HG03139 (cell line): Measurements from ENCODE around the gene PLK5.
A peak's percentile ranks its signal among the peaks of the same experiment; 100 is the strongest.
"Not testable (repeated sequence)": the region's sequence is repeated elsewhere in the genome, so short reads cannot be mapped to it uniquely, and the experiment has no call there.

ENCODE experiments used
- ATAC-seq: cut with Tn5 transposase; IDR thresholded peaks from one replicate; pipeline ENCODE4 v1.9.1; 2021; ENCODE audit not compliant: unreplicated experiment

Gene PLK5, protein sequence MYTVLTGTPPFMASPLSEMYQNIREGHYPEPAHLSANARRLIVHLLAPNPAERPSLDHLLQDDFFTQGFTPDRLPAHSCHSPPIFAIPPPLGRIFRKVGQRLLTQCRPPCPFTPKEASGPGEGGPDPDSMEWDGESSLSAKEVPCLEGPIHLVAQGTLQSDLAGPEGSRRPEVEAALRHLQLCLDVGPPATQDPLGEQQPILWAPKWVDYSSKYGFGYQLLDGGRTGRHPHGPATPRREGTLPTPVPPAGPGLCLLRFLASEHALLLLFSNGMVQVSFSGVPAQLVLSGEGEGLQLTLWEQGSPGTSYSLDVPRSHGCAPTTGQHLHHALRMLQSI

DNA sequence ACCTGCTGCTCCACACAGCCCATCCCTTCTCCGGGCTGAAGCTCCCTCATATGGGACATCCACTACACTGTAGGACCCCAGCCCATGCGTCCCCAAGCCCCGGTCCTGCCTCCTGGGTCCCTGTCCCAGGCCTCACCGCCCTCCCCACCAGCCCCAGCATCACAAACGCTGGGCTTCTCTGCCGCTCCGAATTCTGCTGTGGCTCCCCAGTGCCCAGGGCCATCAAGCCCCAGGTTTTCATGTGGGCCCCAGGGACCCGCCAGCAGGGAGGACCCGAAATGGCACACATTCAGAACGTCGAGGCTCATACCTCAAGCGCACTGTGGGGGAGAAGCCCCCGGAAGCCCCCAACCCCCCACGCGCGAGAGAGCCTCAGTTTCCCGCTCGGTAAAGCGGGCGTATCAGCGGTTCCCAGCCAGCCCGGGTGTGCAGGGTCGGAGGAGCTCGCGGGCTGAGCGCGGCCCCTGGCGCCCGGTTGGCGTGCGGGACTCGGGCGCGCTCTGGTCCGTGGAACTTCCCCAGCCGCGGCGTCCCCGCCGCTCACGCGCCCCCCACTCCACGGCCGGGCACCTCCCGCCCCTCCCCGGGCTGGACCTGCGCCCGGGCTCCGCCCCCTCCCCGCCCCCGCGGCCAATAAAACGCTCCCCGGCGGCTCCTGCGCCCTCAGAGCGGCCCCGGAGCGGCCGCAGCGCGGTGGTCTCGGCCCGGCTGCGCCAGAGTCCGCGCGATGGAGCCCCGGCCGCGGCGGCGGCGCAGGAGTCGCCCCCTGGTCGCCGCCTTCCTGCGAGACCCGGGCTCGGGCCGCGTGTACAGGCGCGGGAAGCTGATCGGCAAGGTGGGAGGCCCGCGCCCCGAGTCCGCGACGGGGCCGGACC, at the start of gene PLK5:
PLK5 (plus strand) TSS at position 666 of the 875 bp plus-strand sequence. CDS start 2,920 bp downstream, outside the sequence.
- no peak for ATAC-seq

DNA sequence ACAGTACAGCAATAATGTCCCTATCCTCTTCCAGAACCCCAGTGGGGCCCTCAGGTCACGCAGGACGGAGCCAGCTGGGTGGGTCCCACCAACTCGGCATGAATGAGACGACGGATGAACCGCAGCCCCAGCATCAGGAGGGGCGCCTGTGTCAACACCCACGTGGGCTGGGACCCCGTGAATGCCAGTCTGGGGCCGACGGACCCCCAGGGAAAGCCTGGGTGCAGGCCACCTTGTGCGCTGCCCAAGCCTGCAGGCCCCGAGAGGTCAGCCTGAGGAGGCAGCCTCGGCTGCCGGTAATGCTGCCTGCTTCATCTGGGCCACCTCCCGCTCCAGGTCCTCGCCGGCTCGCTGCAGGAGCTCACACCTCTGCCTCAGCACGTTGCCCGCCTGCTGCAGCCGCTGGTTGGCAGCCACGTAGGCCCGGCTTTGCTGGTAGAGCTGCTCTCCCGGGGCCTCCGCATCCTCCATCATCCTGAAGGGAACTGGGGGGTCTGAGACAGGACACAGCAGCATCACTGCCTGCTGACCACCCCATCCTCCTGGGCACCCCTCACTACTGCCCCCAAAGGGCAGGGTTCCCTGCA, 49.0 kb upstream of the PLK5 start:
- no peak for ATAC-seq

DNA sequence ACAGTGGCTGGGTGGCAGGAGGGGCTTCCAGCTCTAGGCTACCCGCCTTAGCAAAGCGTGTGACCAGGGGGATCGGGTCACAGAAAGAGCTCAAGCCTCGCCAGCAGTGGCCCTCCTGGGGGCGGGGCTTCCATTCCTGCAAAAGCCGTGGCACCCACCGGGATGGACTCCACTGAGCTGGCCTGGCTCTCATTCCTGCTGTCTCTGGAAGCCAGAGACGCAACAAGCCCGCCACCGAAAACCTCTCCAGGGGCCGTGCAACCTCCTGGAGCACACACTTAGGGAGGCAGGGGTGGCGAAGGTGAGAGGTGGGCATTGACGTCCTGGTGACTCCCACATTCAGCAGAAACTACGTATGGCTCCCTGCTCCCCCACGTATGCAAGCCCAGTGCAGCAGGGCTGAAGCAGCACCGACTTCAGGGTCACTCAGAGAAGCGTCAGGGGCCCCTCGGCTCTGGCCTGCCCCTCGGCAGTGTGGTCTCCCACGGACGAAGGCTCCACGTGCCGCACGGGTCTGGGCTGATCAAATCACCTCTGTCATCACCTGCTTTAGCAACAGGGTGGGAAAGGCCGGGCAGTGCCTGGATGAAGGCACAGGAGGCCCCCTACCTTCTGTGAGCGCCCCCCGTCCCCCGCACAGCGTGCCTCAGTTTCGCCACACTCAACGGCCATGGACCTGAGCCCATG, 48.0 kb upstream of the PLK5 start:
- no peak for ATAC-seq

DNA sequence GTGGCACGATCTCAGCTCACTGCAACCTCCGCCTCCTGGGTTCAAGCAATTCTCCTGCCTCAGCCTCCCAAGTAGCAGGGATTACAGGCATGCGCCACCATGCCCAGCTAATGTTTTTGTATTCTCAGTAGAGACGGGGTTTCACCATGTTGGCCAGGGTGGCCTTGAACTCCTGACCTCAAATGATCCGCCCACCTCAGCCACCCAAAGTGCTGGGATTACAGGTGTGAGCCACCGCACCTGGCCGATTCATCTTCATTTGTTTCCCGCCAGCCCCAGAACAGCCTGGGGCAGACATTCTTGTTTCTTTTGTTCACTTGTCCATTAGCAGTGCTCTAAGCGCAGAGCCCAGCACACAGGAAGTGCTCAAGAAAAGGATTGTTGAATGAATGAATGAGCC, 46.8 kb upstream of the PLK5 start:
- not testable (repeated sequence) for ATAC-seq

DNA sequence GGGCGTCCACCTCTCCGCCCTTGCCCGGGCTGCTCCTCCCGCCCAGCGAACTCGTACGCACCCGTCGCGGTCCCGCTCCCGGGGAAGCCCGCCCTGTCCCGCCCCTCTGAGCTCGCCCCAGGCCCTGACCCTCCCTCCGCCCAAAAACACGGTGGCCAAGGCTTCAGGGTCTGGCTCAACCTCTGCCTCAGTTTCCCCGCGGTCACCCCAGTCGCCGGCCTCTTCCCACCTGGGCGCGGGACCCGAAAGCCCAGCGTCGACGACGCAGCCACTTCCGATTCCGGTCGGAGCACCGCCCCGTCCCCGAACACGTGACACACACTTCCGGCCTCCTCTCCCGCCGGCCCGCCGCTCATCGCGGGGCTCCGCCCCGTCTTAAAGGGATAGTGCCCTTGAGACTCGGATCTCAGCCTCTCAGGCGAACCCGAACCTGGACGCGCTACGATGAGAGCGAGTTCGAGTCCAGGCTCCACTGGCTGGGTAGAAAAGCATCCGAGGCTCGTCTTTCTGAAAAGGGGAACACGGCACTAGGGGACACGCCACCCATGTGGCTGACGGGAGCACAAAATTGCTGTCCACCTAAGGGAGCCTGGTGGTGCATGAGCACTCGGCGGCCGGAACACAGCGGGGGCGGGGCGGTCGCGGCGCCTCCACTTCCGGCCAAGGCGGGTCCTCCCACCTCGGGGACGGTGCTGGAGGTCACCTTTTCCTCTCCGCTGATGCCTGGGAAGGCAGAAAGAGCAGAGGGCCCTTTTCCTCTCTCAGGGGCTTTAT, 44.8 kb upstream of the PLK5 start, which contains the start of gene C19orf25:
C19orf25 (minus strand) TSS at position 282 of the 774 bp plus-strand sequence. CDS start 312 bp downstream, outside the sequence.
- ATAC-seq, result peak; percentile 69

DNA sequence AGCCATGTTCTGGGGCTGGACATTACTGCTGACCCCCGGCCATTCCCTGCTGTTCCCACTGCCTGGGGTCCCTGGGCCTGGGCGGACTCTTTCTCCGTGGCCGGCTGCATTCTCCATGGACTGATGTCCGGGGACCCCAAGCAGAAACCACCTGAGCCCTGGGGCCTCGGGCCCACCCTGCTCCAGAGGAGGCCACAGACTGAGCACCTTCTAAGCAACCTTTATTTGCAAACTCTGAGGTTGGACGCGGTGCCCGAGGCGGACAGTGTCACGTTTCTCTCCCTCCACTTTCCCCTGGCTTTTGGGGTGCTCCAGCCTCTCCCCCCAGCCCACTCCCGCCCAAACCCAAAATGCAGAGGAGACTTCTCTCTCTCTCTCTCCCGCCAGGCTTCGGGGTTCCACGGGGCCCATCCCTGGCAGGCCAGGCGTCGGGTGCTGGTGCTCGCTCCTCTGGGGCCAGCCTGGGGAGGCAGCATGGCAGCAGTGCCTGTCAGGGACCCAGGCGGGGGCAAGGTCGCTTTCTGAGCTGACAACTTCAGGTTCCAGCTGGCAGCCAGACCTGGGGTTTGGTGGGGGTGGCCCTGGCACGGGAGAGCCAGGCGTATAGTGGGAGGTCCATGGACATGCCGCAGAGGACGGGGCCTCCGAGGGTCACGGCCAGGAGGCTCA, 42.5 kb upstream of the PLK5 start:
- no peak for ATAC-seq

DNA sequence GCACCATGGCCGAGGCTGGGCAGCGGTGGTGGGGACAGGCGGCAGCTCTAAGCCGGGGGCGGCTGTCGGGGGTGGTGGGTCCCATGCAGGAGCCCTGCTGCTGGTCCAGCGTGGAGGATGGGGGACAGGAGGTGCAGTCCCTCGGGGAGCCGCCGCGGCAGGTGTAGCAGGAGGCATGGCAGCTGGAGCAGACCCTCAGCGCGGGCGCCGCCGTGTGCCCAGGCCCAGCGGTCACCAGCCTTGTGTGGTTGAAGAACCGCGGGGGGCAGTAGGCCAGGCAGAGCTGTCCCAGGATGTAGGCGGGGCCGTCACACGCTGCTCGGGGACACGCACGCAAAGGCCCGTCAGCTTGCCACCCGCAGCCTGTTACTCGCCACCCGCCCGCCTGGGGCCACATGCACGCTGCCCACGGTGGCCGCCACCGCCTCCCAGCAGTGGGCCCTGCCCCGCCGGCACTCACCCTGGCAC, 42.0 kb upstream of the PLK5 start:
- ATAC-seq, result no peak

DNA sequence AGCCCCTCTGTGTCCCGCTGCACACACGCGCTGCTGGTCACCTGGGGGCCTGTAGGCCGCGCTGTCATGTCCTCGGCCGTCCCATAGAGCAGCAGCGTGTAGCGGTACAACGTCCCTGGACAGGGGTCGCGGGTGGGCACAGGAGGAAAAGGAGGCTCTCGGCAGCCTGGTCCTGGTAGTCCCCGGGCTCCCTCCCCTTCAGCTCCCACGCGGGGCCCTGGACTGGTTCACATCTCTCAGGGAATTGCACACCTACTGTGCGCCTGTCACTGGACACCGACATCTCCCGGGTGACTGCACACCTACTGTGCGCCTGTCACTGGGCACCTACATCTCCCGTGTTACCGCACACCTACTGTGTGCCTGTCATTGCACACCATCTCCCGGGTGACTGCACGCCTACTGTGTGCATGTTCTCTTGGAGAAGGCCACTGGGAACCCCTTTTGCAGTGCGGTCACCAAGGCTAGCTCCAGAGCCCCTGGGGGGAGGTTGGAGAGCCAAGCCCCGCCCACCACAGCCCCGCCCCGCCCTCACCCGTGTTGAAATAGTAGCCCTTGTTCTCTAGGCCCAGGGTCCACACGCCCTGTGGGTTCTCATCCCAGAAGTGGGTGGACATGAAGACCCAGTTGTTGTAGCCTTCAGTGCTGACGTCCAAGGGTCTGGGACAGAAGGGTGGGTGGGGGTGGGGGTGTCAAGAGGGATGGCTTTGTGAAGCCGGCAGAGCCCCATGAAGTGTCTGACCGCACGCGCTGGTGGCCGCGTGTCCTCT, 41.3 kb upstream of the PLK5 start:
- no peak for ATAC-seq

DNA sequence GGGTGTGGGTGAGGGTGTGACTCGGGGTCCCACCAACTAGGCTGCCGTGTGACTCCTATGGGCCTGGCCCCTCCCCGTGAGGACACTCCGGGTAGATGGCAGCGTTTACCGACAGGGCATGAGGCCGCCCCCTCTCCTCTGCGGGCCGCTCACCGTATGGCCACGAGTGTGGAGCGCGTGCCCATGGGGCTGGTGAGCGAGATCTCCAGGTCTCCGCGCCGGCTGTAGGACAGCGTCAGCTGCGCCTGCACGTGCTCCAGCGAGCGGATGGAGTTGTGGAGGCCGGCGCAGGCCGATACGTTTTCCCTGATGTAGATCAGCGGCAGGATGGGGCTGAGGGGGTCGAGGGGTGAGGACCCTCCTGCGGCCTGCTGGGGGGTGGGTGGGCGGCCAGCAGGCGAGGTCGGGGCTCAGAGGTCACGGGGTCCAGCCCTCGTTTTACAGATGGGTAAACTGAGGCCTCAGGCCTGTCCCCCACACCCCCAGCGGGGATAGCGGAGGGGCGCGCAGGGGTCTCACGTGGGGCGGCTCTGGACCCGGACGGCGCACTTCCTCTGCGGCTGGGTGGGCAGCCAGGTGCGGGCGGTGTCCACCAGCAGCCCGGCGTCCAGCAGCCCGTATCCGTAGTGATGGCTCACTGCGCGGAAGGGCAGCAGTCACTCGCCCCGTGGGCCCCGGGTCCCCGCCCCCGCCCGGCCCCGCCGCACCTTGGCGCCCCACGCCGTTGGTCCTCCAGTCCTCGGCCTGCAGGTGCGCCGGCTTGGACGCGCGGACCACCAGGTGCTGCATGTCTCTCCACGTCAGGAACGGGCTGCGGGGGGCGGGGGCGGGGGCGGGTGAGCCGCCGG, 40.5 kb upstream of the PLK5 start:
- no peak for ATAC-seq

DNA sequence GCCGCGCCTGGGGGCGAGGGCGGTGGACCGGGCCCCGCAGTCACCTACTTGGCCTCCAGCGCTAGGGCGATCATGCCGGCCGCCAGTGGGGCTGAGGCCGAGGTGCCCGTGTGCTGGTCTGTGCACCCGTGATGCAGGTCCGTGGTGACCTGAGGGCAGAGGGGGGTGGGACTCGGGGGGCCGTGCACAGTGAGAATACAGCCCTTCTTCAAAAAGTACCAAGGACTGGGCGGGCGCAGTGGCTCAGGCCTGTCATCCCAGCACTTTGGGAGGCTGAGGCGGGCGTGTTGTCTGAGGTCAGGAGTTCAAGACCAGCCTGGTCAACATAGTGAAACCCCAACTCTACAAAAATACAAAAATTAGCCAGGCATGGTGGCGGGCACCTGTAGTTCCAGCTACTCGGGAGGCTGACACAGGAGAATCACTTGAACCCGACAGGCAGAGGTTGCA, 39.9 kb upstream of the PLK5 start:
- no peak for ATAC-seq

DNA sequence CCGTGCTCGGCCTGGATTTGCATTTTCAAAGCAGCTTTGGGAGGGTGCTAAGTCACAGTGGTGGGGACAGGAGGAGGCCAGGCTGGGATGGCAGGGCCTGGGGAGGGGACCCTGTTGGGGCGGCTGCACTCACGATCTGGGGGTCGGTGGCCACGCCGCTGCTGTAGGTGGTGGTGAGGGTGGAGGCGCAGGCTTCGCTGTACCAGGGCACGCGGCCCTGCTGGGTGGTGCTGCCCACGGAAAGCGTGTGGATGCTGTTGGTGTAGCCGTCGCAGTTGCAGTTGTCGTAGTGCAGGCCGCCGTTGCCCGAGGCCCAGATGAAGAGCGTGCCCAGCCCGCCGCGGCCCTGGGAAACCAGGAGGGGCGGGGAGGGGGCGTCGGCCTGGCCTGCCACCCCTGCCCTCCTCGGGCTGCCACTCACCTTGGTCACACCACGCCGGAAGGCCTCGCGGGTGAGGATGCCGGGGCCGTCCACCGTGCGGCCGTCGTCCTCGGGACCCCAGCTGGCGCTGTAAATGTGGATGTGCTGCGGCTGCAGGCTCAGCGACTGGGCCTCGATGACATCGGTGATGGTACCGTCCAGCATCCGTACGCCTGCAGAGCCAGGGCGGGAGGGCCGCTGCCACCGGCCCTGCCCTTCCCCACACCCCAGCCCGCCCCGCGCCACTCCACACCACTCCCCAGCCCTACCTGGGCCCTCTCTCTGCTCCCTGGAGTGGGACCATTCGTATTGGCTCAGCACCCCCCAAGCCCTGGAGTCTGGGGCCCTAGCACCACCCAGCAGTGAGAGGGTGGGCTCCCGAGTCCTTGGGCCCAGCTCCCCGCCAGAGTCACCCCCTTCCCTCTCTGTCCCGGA, 36.9 kb upstream of the PLK5 start:
- ATAC-seq, result no peak

DNA sequence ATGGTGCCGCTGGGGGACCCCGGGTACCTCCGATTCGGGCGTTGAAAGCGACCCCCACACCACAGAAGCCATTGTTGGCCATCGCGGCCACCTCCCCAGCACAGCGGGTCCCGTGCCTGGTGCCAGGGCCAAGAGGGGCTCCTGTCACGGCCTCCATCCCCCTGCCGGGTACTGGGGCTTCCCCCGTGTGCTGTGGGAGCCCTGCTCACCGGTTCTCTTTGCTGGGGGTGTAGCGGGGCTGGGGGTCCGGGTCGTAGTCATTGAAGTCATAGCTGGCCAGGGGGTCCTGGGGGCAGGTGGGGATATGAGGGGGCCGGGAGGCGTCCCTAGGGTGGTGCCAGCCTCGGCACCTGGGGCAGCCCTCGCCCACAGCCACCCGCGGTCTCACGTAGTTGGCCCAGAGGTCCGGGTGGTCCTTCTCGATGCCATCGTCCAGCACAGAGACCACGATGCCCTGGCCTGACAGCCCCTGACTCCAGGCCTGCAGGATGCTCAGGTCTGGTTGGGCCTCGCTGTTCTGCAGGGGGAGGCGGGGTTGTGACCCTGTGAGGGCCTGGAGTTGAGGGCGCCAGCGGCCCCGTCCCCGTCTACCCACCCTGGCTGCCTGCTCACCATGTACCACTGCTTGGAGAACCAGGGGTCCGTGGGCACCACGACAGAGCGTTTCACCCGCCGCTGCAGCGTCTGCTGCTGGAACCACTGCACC, 36.1 kb upstream of the PLK5 start:
- ATAC-seq, result no peak

DNA sequence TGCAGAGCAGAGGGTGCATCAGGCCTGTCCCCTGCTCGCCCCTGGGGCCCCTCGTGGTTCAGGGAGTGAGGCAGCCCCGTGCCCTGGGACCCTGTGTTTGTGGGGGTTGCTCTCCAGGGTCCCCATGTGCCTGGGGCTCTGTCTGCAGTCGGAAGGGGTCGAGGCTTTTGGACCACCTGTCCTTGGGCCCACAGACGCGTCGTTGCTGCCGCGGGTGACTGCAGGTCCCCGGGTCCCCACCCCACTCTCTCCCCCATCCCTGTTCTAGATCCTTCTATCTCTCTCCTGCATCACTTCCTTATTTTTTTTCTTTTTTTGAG, 35.6 kb upstream of the PLK5 start:
- no peak for ATAC-seq

DNA sequence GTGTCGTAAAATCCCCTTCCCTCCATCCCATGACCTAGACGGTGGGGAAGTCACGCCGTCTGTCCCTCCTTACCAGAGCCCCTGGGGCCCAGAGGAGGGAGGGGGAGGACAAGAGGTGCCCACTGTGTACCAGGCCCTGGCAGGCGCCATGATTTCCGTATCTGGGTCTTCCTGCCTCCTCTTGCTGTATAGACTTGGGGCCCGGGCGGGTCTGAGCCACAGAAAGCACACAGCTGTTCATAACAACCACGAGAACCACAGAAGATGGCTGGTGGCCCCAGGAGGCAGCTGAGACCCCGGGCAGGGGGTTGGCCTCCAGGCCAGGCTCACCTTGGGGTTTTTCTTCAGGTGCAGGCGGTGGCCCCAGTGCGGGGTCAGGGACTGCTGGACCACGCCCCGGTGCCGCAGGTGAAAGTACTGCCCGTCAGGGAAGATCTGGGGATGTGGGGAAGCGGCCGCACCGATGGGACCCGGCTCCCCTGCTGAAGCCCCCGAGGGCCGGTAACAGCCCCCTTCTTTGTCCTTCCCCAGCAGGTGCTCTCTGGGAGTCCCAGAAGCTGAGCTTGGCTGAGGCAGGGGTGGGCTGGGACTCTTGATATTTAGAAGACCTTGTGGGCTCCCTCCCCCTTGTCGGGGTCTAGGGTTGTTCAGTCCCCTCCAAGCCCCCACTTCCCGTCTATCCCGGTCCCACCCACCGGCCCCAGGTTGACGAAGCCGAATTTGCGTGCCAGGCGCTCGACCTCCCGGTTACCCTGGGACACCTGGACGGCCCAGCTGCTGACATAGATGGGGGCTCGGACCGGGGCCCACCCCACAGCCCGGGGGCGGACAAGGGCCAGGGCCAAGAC, 34.2 kb upstream of the PLK5 start:
- ATAC-seq, result peak; percentile 11

DNA sequence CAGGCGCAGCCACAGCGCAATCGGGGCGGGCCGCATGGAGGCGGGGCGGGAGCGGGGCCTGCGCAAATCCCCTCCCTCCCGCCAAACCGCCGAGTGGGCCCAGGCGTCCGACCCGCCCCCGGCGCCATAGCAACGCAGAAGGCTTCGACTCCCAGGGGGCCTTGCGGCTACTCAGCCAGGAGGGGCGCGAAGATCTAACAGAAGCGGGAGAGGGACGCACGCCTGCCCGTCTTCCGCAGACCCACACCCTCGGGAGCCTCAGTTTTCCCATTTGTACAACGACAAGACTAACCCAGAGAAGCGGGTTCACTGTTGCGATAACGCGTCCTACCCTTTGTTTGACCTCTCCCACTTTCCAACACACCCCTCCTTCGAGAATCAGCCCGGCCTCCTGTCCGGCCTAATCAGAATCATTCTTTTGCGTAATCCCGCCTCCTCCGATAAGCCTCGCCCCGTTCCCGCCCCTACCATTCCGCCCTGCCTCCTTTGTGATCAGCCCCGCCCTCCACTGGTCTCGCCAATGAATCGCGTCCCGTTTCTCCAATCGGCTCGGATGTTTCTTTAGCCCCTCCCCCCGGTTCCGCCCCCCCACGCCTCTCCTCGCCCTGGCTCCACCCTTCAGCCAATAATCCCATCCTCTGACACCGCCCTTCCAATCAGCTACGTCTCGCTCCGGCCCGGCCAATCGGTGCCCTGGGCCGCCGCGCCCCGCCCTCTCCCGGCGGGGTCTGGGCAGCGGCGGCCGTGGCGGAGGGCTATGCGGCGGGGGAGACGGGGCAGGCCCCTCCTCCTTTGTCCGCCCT, 33.4 kb upstream of the PLK5 start, which contains the start of gene PCSK4:
PCSK4 (minus strand) TSS at position 40 of the 803 bp plus-strand sequence; CDS start at position 36, 4 bp downstream.
- ATAC-seq, result peak; percentile 60
